ENCODE results near the gene C1orf159. TPM values are rescaled to one million over a fixed set of nuclear protein-coding genes. Genes with fewer than 3 reads are reported as not detected.

C1orf159 gene
- total RNA-seq, 4 donors from 2014 or later, result 2.8 to 6.4 (median 5.3) TPM

DNA sequence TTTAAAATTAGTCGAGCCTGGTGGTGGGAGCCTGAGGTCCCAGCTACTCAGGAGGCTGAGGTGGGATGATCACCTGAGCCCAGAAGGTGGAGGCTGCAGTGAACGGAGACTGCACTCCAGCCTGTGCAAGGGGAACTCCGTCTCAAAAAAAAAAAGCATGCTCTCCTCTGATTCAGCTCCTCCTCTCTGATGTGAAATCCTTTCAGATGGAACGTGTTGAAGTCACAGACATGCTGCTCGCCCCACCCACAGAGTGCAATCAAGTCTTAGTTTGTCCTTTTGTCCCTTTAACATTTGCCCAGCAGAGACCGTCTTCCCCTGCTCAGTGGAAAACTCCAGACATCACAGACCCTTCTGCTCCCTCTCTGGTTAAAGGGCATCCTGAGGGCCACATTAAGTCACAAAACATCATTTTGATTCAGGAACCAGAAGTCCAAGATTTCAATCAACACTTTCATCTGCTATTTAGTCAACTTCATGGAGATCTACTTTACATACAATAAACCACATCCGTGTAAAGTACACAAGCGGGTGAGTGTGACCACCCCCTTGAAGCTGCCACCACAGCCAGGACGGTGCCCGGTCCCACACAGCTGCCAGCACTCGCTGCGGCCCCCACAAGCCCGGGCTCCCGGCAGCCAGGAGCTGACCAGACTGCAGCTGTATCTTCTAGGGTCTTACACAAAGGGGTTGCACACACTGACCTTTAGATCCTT, 22.8 kb downstream of the C1orf159 start:
- no peak for DNase-seq
- no peak for ATAC-seq
- intact Hi-C loops (cut with DNase I; ENCODE audit: low total_unique reads), result no loop called here
- Histone ChIP-seq H3K4me1 (no peaks in the 10 kb centered on the region), H3K27ac (no peak overlapping the region), H3K36me3 (no peaks in the 10 kb centered on the region), H3K9me3 (no peaks in the 10 kb centered on the region), H3K27me3 (no peaks in the 10 kb centered on the region), H3K4me3 (no peak overlapping the region)
- in situ Hi-C loops (cut with MboI; ENCODE audit: low sequenced_read_pairs in 4 of 4), result no loop called here
- no peak for TF ChIP-seq POLR2A (IDR thresholded peaks at IDR 0.05)
- TF ChIP-seq, protein P1, sequence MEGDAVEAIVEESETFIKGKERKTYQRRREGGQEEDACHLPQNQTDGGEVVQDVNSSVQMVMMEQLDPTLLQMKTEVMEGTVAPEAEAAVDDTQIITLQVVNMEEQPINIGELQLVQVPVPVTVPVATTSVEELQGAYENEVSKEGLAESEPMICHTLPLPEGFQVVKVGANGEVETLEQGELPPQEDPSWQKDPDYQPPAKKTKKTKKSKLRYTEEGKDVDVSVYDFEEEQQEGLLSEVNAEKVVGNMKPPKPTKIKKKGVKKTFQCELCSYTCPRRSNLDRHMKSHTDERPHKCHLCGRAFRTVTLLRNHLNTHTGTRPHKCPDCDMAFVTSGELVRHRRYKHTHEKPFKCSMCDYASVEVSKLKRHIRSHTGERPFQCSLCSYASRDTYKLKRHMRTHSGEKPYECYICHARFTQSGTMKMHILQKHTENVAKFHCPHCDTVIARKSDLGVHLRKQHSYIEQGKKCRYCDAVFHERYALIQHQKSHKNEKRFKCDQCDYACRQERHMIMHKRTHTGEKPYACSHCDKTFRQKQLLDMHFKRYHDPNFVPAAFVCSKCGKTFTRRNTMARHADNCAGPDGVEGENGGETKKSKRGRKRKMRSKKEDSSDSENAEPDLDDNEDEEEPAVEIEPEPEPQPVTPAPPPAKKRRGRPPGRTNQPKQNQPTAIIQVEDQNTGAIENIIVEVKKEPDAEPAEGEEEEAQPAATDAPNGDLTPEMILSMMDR (IDR thresholded peaks at IDR 0.05 in 4 of 5, conservative IDR thresholded peaks at IDR 0.05 in 1 of 5), result no peak

DNA sequence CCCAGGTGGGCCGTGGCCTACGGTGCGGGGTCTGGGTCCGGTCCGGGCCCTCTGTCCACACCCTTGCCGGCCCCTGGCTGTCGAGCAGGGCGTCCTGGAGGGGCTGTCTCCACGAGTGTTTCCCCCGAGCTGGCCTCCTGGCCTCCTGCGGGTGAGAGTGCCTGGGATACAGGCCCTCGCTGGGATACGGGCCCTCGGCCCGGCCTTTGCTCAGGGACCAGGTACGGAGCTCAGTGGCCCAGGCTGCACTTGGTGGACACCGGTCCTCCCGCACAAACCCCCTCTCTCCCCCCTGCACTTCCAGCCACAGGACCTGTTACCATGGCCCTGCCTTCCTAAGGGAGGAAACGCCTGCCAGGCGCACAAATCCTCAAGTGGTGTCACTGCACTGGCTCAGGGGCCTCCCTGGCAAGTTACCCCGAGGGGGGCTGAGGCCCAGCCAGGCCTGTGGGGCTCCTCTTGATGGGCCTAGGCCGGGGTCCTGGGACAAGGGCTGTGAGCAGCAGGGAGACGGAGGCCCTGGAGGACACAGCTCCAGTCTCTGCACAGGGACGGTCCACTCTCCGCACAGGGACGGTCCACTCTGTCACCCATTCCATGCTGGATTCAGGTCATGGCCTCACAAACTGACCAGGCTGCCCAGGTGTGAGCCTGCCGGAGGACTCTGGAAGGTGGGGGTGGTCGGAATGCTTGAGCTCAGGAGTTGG, 23.6 kb downstream of the C1orf159 start:
- DNase-seq (peak in 1 of 2 donors; percentile 8), ATAC-seq (no peak)
- H3K36me3 ChIP-seq, result no peaks in the 10 kb centered on the region
- H3K9me3 ChIP-seq, result no peaks in the 10 kb centered on the region
- H3K27ac ChIP-seq, result no peak overlapping the region
- TF ChIP-seq POLR2A (IDR thresholded peaks at IDR 0.05), result no peak
- TF ChIP-seq, protein P1 (IDR thresholded peaks at IDR 0.05 in 4 of 5, conservative IDR thresholded peaks at IDR 0.05 in 1 of 5), result no peak
- in situ Hi-C loops (cut with MboI; ENCODE audit: low sequenced_read_pairs in 4 of 4) (no loop called here), intact Hi-C loops (cut with DNase I; ENCODE audit: low total_unique reads) (no loop called here)
- no peaks in the 10 kb centered on the region for H3K27me3 ChIP-seq
- no peak overlapping the region for H3K4me3 ChIP-seq
- no peaks in the 10 kb centered on the region for H3K4me1 ChIP-seq

DNA sequence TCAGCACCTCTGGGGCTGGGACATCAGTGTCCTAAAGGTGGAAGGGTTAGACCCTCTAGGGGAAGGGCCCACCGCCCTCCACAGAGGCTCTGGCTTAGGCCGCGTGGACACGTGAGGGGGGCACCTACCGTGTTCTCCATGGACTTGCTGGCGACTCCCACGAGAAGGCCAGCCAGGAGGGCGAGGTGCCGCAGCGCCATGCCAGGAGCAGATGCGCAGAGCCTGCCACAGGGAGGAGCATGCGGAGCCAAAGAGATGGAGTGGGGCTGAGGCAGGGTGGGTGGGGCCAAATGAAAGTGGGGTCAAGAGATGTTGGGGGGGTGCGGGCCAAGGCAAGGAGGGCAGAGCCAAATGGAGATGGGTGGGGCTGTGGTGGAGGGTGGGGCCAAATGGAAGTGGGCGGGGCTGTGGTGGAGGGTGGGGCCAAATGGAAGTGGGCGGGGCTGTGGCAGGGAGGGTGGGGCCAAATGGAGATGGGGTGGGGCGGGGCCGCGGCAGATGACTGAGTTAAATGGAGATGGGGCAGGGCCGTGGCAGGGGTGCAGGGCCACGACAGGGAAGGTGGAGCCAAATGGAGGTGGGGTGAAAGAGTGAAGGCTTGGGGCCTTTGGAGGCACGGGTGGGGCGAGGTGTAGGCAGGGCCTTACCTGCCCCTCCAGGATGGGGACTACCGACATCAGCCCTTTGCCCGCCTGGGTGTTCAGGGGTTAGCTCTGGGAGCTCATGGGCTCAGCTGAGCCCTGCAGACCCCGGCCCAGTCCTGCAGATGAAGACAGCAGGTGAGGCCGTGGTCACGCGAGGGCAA, 24.3 kb downstream of the C1orf159 start:
- Histone ChIP-seq H3K27ac (no peak overlapping the region), H3K9me3 (no peaks in the 10 kb centered on the region), H3K36me3 (no peaks in the 10 kb centered on the region), H3K4me1 (no peaks in the 10 kb centered on the region), H3K4me3 (no peak overlapping the region), H3K27me3 (no peaks in the 10 kb centered on the region)
- no peak for DNase-seq
- no peak for ATAC-seq
- in situ Hi-C loops (cut with MboI; ENCODE audit: low sequenced_read_pairs in 4 of 4), result no loop called here
- intact Hi-C loops (cut with DNase I; ENCODE audit: low total_unique reads), result no loop called here
- no peak for TF ChIP-seq POLR2A (IDR thresholded peaks at IDR 0.05)
- TF ChIP-seq, protein P1 (IDR thresholded peaks at IDR 0.05 in 4 of 5, conservative IDR thresholded peaks at IDR 0.05 in 1 of 5), result no peak

DNA sequence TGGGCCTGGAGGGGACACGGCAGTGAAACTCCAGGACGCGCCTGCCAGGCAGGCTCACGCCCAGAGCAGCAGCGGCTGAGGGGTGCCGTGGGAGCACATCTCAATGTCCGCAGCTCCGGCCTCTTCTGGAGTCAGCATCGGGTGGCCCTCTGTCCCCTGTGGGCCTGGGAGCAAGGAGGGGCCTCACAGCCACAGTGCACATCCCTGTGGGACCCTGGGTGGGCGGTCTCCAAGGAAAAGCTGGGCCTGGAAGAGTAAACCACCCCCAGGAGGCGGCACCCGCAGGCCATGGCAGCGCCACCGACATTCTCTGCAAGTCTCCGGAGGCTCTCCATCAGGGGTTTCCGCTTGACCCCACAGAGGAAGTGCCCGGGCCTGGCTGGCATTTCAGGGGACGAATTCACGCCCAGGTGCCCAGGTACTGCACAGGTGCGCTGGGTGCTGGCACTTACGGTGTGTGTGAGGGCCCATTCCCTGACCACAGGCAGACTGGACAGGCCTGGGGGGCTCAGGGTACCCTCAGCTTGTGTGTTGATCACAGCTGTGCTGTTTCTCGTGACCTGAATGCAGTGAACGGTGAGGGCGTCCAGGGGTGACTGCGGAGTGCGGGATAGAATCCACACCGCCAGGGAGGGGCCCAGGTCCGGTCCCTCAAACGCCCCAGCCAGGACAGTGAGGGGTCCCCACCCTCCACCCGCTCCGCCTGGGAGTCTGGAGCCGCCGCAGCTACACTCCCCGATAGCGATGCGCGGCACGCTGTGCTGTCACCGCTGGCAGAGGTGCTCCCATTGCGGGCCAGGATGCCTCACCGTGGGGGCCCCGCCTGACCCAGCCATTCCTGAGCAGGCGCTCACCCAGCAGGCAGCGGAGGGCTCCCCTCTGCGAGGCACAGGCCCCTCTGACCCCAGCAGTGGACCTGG, 25.2 kb downstream of the C1orf159 start:
- no peak overlapping the region for H3K27ac ChIP-seq

More for the DNA sequence above, 25.2 kb downstream of the C1orf159 start:
- no peaks in the 10 kb centered on the region for H3K27me3 ChIP-seq
- DNase-seq (peak in 1 of 2 donors; percentile 8), ATAC-seq (no peak)
- in situ Hi-C loops (cut with MboI; ENCODE audit: low sequenced_read_pairs in 4 of 4), result no loop called here
- H3K4me3 ChIP-seq, result no peak overlapping the region
- intact Hi-C loops (cut with DNase I; ENCODE audit: low total_unique reads), result no loop called here
- H3K4me1 ChIP-seq, result no peaks in the 10 kb centered on the region
- TF ChIP-seq, protein P1 (IDR thresholded peaks at IDR 0.05 in 4 of 5, conservative IDR thresholded peaks at IDR 0.05 in 1 of 5), result no peak
- no peak for TF ChIP-seq POLR2A (IDR thresholded peaks at IDR 0.05)
- H3K9me3 ChIP-seq, result no peaks in the 10 kb centered on the region
- no peaks in the 10 kb centered on the region for H3K36me3 ChIP-seq

All from gastrocnemius medialis (tissue), 4 donors.